Panc1 (cell line): ENCODE measurements around the gene GSTM3. TPM values are rescaled to one million over a fixed set of nuclear protein-coding genes. Genes with fewer than 3 reads are reported as not detected.
A peak's percentile ranks its signal among the peaks of the same experiment; 100 is the strongest.

Source experiments
- ATAC-seq: fragments of 200-7000 bp; cut with Tn5 transposase; 2 replicates; pipeline ENCODE4 v1.9.1; 2020; ENCODE audit warnings: mild to moderate bottlenecking, moderate library complexity
- Bru-seq: library from RNA; stranded (reverse); fragments of 400-500 nt; gene quantifications from one replicate; lab custom pipeline; 2021; lab: Mats Ljungman, UMichigan
- BruChase-seq, 2 experiments: library from RNA; stranded (reverse); fragments of 400-500 nt; gene quantifications; one replicate each; lab custom pipeline; 2021; lab: Mats Ljungman, UMichigan
- BruUV-seq: library from RNA; stranded (reverse); fragments of 400-500 nt; replicated peaks from 2 replicates; lab custom pipeline; 2021; lab: Mats Ljungman, UMichigan
- CTCF ChIA-PET: fragments of 300-600 bp; sonication (Branson Sonifier 250); formaldehyde crosslinking; loops from one replicate; lab custom pipeline; 2022; ENCODE audit warnings: antibody characterized with exemption; lab: Charles Lee
- POLR2A ChIA-PET: fragments of 300-600 bp; sonication (Branson Sonifier 250); formaldehyde crosslinking; loops from one replicate; lab custom pipeline; 2022; ENCODE audit warnings: antibody characterized with exemption; lab: Charles Lee
- DNase-seq: peaks from one replicate; pipeline ENCODE4 v3.0.0-alpha.2; 2010; ENCODE audit warnings: low read depth, low spot score
- H3K27ac ChIP-seq: 2 replicates; pipeline ENCODE4 v1.5.1; 2011; ENCODE audit warnings: mild to moderate bottlenecking, low read length, inconsistent platforms
- H3K27me3 ChIP-seq: fragments of 200-500 bp; sonication (Bioruptor generic); 2 replicates; pipeline ENCODE4 v1.6.0; 2014; ENCODE audit warnings: low read length, inconsistent platforms; ENCODE audit not compliant: control insufficient read depth, insufficient read depth
- H3K36me3 ChIP-seq: fragments of 200-500 bp; sonication (Bioruptor generic); 2 replicates; pipeline ENCODE4 v1.5.1; 2014; ENCODE audit warnings: inconsistent platforms, mild to moderate bottlenecking, low read length, moderate library complexity; ENCODE audit not compliant: control insufficient read depth, insufficient read depth
- H3K4me1 ChIP-seq: 2 replicates; pipeline ENCODE4 v1.5.1; 2011; ENCODE audit warnings: inconsistent platforms, mild to moderate bottlenecking, low read length, moderate library complexity; ENCODE audit not compliant: control insufficient read depth, insufficient read depth
- H3K4me3 ChIP-seq, 2 experiments: 2 replicates each; pipeline ENCODE4 v1.5.1; 2011 to 2012; ENCODE audit warnings: low read depth in 2 of 2, low read length in 2 of 2, mild to moderate bottlenecking in 2 of 2, inconsistent platforms in 1 of 2, moderate library complexity in 1 of 2
- H3K9me3 ChIP-seq: fragments of 200-500 bp; sonication (Bioruptor generic); 2 replicates; pipeline ENCODE4 v1.5.1; 2014; ENCODE audit warnings: low read depth, mild to moderate bottlenecking, inconsistent platforms, low read length, moderate library complexity; ENCODE audit not compliant: control insufficient read depth, insufficient read depth
- CTCF ChIP-seq: fragments of 450-650 bp; IDR thresholded peaks from 2 replicates; pipeline ENCODE4 v1.5.1; 2017; ENCODE audit warnings: mild to moderate bottlenecking
- POLR2AphosphoS5 ChIP-seq: IDR thresholded peaks from 2 replicates; pipeline ENCODE4 v1.6.1; 2012; ENCODE audit warnings: mild to moderate bottlenecking, low read depth, low read length, moderate library complexity
- REST ChIP-seq, 2 experiments: IDR thresholded peaks; 2 replicates each; pipeline ENCODE4 v1.6.1; 2011 to 2012; ENCODE audit warnings: low read depth in 2 of 2, control low read depth in 1 of 2, low read length in 1 of 2, mild to moderate bottlenecking in 1 of 2, moderate library complexity in 1 of 2; ENCODE audit not compliant: insufficient read depth in 1 of 2
- SIN3A ChIP-seq: IDR thresholded peaks from 2 replicates; pipeline ENCODE4 v1.6.1; 2012; ENCODE audit warnings: low read depth, mild to moderate bottlenecking, low read length, moderate library complexity, borderline replicate concordance; ENCODE audit not compliant: insufficient read depth
- TCF7L2 ChIP-seq: IDR thresholded peaks from 2 replicates; pipeline ENCODE4 v1.6.1; 2011; ENCODE audit warnings: mild to moderate bottlenecking, low read depth, low read length, inconsistent platforms
- in situ Hi-C: cut with HindIII; loops from 2 replicates; pipeline ENCODE4 v1.10.0; 2016; ENCODE audit warnings: low sequenced_read_pairs, low pct_unique_long_range_greater_than_20kb
- intact Hi-C: fragments of 100-400 bp; cut with micrococcal nuclease; formaldehyde crosslinking; loops from one replicate; pipeline ENCODE4 v1.10.0; 2022; ENCODE audit not compliant: unreplicated experiment
- long read RNA-seq: library from polyadenylated mRNA; unstranded; transcript quantifications from one replicate; pipeline ENCODE4 v2.0.0, GENCODE V29; 2021; ENCODE audit not compliant: unreplicated experiment
- polyA plus RNA-seq: library from polyadenylated mRNA; unstranded; fragments of >200 nt; gene quantifications from one replicate; pipeline ENCODE4 v1.2.1, GENCODE V29; 2012; ENCODE audit warnings: missing spikeins; ENCODE audit not compliant: insufficient read length
- total RNA-seq: library from RNA; stranded (reverse); gene quantifications from one replicate; pipeline ENCODE4 v1.2.1, GENCODE V29; 2021; ENCODE audit not compliant: unreplicated experiment

GSTM3 gene
- total RNA-seq (93.1 TPM), Bru-seq, nascent RNA (percentile 65 among the genes with signal in this experiment), BruChase-seq, experiment 1, labeled RNA remaining after a 2-hour chase (percentile 70 among the genes with signal in this experiment), BruChase-seq, experiment 2, labeled RNA remaining after a 6-hour chase (percentile 81 among the genes with signal in this experiment)
- polyA plus RNA-seq: 78.4 TPM
- long read RNA-seq, full-length matches to known transcripts: 50 of 64 reads
- long read RNA-seq, partial matches to known transcripts: 4 of 64 reads
- long read RNA-seq, other reads (novel, unspliced or antisense): 10 of 64 reads

- TF ChIP-seq CTCF (no peak; the same call in 1 of the 2 replicates), REST (IDR thresholded peaks at IDR 0.05; ENCODE audit: insufficient read depth in 1 of 2, low read depth in 2 of 2, low read length in 1 of 2) (no peak), POLR2AphosphoS5 (no peak)
- POLR2A ChIA-PET: no interaction called here
- BruUV-seq: no TSS peak
- DNase-seq (no peak), ATAC-seq (peak; percentile 60)
- Histone ChIP-seq H3K27me3 (no peaks in the 10 kb centered on the region), H3K36me3 (no peaks in the 10 kb centered on the region), H3K9me3 (no peaks in the 10 kb centered on the region), H3K4me3 (peak within 1 kb of the TSS; percentile 73 to 75), H3K4me1 (peaks cover 3% of the 10 kb centered on the region; the same call in 1 of the 2 replicates), H3K27ac (peak within 1 kb of the TSS; percentile 76)
- CTCF ChIA-PET: no interaction called here
- in situ Hi-C loops: no loop called here
- intact Hi-C loops: no loop called here
Observed at GRCh38 chr1:109740615-109741373, at the start of gene GSTM3. Gene GSTM3 (minus strand): TSS chr1:109741038. CDS start chr1:109740287, 751 bp downstream.

GRCh38 chr1:109790329-109790728 lies 49.5 kb upstream of the GSTM3 start:
- H3K36me3 ChIP-seq: no peaks in the 10 kb centered on the region
- no peak for ATAC-seq
- ChIA-PET CTCF (interaction anchor here (0.6 to 2.8 kb wide), 3 partner anchors 13 to 194 kb away, joined by 4 to 19 read pairs (median 7); partner anchors contain the start of gene AHCYL1), POLR2A (no interaction called here)
- H3K4me1 ChIP-seq: peaks cover 88% of the 10 kb centered on the region
- TF ChIP-seq POLR2AphosphoS5: no peak
- no peak for TF ChIP-seq SIN3A
- no peak for TF ChIP-seq REST (IDR thresholded peaks at IDR 0.05; ENCODE audit: insufficient read depth in 1 of 2, low read depth in 2 of 2, low read length in 1 of 2)
- no peak for TF ChIP-seq CTCF
- no peak for TF ChIP-seq TCF7L2
- in situ Hi-C loops (no loop called here), intact Hi-C loops (loop anchor here (5.0 kb wide), 1 partner anchor 122 kb away; the partner anchor contains the start of gene CSF1)
- peak overlapping the region; percentile 93 for H3K27ac ChIP-seq
- no peaks in the 10 kb centered on the region for H3K27me3 ChIP-seq
- no TSS peak for BruUV-seq
- H3K9me3 ChIP-seq: no peaks in the 10 kb centered on the region
- H3K4me3 ChIP-seq: no peak overlapping the region
- DNase-seq: no peak
